HepG2 (cell line): ENCODE measurements around the gene AHCYL1. TPM values are rescaled to one million over a fixed set of nuclear protein-coding genes. Genes with fewer than 3 reads are reported as not detected.

Experiments
- FOXA3 ChIP-seq: IDR thresholded peaks from 2 replicates; pipeline ENCODE4 v1.6.1; 2016; ENCODE audit warnings: missing genetic modification reagents, missing compliant biosample characterization
- GATAD2A ChIP-seq: IDR thresholded peaks from 2 replicates; pipeline ENCODE4 v1.6.1; 2016
- HMG20A ChIP-seq: IDR thresholded peaks from 2 replicates; pipeline ENCODE4 v1.6.1; 2016; ENCODE audit warnings: borderline replicate concordance
- MTA3 ChIP-seq: sonication (generic); formaldehyde crosslinking; IDR thresholded peaks from 2 replicates; pipeline ENCODE4 v1.4.0; 2020; ENCODE audit warnings: missing genetic modification reagents
- NR2F2 ChIP-seq: IDR thresholded peaks from 2 replicates; pipeline ENCODE4 v1.6.1; 2012; ENCODE audit warnings: low read depth, inconsistent platforms, borderline replicate concordance
- PHF21A ChIP-seq: sonication (generic); formaldehyde crosslinking; IDR thresholded peaks from 2 replicates; pipeline ENCODE4 v1.5.0; 2020; ENCODE audit warnings: mild to moderate bottlenecking, missing genetic modification reagents
- RBM22 ChIP-seq: fragments of 200-400 bp; formaldehyde crosslinking; optimal IDR thresholded peaks from 2 replicates; pipeline ENCODE3; 2017; ENCODE audit warnings: mild to moderate bottlenecking, low read length, moderate library complexity
- RFX1 ChIP-seq: fragments of 450-650 bp; IDR thresholded peaks from 2 replicates; pipeline ENCODE4 v1.6.1; 2017
- SOX13 ChIP-seq, 3 experiments: fragments of 450-650 bp in 1 of 3; sonication (generic) in 1 of 3; formaldehyde crosslinking in 1 of 3; IDR thresholded peaks in 2 of 3; conservative IDR thresholded peaks in 1 of 3; 2 replicates each; pipeline versions ENCODE4 v1.5.0 to v1.6.1; 2016 to 2020; ENCODE audit warnings: antibody characterized with exemption in 1 of 3, mild to moderate bottlenecking in 1 of 3, missing compliant biosample characterization in 1 of 3, missing genetic modification reagents in 1 of 3, moderate library complexity in 1 of 3
- TAF1 ChIP-seq: sonication (generic); formaldehyde crosslinking; IDR thresholded peaks from 2 replicates; pipeline ENCODE4 v1.4.0; 2020; ENCODE audit warnings: missing genetic modification reagents
- TCF7L2 ChIP-seq: IDR thresholded peaks from 2 replicates; pipeline ENCODE4 v1.6.1; 2011; ENCODE audit warnings: mild to moderate bottlenecking, low read depth, low read length, moderate library complexity
- ZNF225 ChIP-seq: sonication (generic); formaldehyde crosslinking; IDR thresholded peaks from 2 replicates; pipeline ENCODE4 v1.4.0; 2020; ENCODE audit warnings: mild to moderate bottlenecking, missing genetic modification reagents
- polyA plus RNA-seq, 8 experiments: library from polyadenylated mRNA; depleted of rRNA in 3 of 8; stranded (reverse) in 7 of 8; unstranded in 1 of 8; fragments of >200 nt; fragmentation: Illumina TruSeq in 4 of 8; extraction: Trizol in 4 of 8; gene quantifications; 2 replicates each; pipeline versions ENCODE4 v1.2.1 to v1.2.3, GENCODE V29; 2011 to 2016; ENCODE audit warnings: low read depth in 4 of 8, missing spikeins in 1 of 8, mixed read lengths in 1 of 8; ENCODE audit not compliant: insufficient read depth in 1 of 8
- total RNA-seq, 5 experiments: library from RNA; depleted of rRNA; stranded (reverse); fragments of >200 nt; fragmentation: Illumina TruSeq; extraction: Trizol; gene quantifications; 2 replicates each; pipeline ENCODE4 v1.2.3, GENCODE V29; 2016; ENCODE audit warnings: low read depth in 1 of 5
- TF ChIP-seq, protein P1 (sequence below): IDR thresholded peaks from 2 replicates; pipeline ENCODE4 v1.6.1; 2016
- TF ChIP-seq, protein P2 (sequence below): sonication (generic); formaldehyde crosslinking; IDR thresholded peaks from 2 replicates; pipeline ENCODE4; 2020; ENCODE audit warnings: missing genetic modification reagents, mild to moderate bottlenecking, borderline replicate concordance
- TF ChIP-seq, protein P3 (sequence below): sonication (generic); formaldehyde crosslinking; IDR thresholded peaks from 2 replicates; pipeline ENCODE4 v1.4.0; 2020; ENCODE audit warnings: mild to moderate bottlenecking, low read depth, missing genetic modification reagents
- TF ChIP-seq, protein P4 (sequence below): sonication (generic); formaldehyde crosslinking; IDR thresholded peaks from 2 replicates; pipeline ENCODE4 v1.4.0; 2020; ENCODE audit warnings: missing genetic modification reagents, mild to moderate bottlenecking, borderline replicate concordance
- TF ChIP-seq, protein P5 (sequence below), 2 experiments: fragments of 450-650 bp in 1 of 2; sonication (generic) in 1 of 2; formaldehyde crosslinking; IDR thresholded peaks; 2 replicates each; pipeline versions ENCODE4 v1.5.0 to v1.8.0; 2020 to 2022; ENCODE audit warnings: mild to moderate bottlenecking in 1 of 2, missing genetic modification reagents in 1 of 2
- TF ChIP-seq, protein P6 (sequence below), 2 experiments: IDR thresholded peaks; 2 replicates each; pipeline ENCODE4 v1.6.1; 2011 to 2012; ENCODE audit warnings: low read length in 2 of 2, borderline replicate concordance in 1 of 2, low read depth in 1 of 2, mild to moderate bottlenecking in 1 of 2, moderate library complexity in 1 of 2

The AHCYL1 gene
- total and polyA plus RNA-seq, 2 of the 13 experiments (the other 11 are each of a cell fraction or from before 2014, with no cell fraction given) = 40.9 to 76.3 TPM

DNA sequence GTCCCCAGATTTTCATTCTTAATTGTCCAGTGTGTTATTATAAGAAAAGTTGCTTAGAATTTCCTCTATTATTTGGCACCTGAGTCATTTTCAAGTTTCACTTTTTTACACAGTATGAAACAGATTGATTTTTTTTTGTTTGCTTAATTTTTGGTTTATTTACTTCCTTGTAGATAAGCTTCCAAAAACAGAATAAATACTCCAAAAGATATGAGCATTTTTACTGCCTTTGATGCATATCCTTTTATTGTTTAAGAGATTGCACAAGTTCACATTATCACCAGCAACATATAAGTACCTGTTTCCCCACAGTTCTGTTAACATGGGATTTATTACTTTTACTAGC, 36.3 kb upstream of the AHCYL1 start (continued):
- TF ChIP-seq GATAD2A (CRISPR knock-in tag) (peak; percentile 72; the same call in 1 of the 2 replicates), TCF7L2 (peak; percentile 73), ZNF225 (CRISPR knock-in tag) (no peak), RFX1 (no peak), HMG20A (peak; percentile 62; the same call in 1 of the 2 replicates), NR2F2 (peak; percentile 35; the same call in 1 of the 2 replicates), MTA3 (no peak), TAF1 (CRISPR knock-in tag) (no peak), RBM22 (no peak), SOX13 (IDR thresholded peaks at IDR 0.05) (peak; percentile 46; the same call in 1 of the 2 replicates), SOX13 (CRISPR knock-in tag; conservative IDR thresholded peaks at IDR 0.05 in 1 of 2, IDR thresholded peaks at IDR 0.05 in 1 of 2) (peak in 1 of 2 experiments; percentile 92; a peak in 2 of 4 replicates), FOXA3 (CRISPR knock-in tag) (peak; percentile 75), PHF21A (CRISPR knock-in tag) (no peak)
- TF ChIP-seq, protein P1, sequence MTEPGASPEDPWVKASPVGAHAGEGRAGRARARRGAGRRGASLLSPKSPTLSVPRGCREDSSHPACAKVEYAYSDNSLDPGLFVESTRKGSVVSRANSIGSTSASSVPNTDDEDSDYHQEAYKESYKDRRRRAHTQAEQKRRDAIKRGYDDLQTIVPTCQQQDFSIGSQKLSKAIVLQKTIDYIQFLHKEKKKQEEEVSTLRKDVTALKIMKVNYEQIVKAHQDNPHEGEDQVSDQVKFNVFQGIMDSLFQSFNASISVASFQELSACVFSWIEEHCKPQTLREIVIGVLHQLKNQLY (CRISPR knock-in tag) = peak; percentile 16; the same call in 1 of the 2 replicates
- TF ChIP-seq, protein P2, sequence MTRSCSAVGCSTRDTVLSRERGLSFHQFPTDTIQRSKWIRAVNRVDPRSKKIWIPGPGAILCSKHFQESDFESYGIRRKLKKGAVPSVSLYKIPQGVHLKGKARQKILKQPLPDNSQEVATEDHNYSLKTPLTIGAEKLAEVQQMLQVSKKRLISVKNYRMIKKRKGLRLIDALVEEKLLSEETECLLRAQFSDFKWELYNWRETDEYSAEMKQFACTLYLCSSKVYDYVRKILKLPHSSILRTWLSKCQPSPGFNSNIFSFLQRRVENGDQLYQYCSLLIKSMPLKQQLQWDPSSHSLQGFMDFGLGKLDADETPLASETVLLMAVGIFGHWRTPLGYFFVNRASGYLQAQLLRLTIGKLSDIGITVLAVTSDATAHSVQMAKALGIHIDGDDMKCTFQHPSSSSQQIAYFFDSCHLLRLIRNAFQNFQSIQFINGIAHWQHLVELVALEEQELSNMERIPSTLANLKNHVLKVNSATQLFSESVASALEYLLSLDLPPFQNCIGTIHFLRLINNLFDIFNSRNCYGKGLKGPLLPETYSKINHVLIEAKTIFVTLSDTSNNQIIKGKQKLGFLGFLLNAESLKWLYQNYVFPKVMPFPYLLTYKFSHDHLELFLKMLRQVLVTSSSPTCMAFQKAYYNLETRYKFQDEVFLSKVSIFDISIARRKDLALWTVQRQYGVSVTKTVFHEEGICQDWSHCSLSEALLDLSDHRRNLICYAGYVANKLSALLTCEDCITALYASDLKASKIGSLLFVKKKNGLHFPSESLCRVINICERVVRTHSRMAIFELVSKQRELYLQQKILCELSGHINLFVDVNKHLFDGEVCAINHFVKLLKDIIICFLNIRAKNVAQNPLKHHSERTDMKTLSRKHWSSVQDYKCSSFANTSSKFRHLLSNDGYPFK (CRISPR knock-in tag) = no peak
- TF ChIP-seq, protein P3, sequence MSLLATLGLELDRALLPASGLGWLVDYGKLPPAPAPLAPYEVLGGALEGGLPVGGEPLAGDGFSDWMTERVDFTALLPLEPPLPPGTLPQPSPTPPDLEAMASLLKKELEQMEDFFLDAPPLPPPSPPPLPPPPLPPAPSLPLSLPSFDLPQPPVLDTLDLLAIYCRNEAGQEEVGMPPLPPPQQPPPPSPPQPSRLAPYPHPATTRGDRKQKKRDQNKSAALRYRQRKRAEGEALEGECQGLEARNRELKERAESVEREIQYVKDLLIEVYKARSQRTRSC (CRISPR knock-in tag) = no peak
- TF ChIP-seq, protein P4, sequence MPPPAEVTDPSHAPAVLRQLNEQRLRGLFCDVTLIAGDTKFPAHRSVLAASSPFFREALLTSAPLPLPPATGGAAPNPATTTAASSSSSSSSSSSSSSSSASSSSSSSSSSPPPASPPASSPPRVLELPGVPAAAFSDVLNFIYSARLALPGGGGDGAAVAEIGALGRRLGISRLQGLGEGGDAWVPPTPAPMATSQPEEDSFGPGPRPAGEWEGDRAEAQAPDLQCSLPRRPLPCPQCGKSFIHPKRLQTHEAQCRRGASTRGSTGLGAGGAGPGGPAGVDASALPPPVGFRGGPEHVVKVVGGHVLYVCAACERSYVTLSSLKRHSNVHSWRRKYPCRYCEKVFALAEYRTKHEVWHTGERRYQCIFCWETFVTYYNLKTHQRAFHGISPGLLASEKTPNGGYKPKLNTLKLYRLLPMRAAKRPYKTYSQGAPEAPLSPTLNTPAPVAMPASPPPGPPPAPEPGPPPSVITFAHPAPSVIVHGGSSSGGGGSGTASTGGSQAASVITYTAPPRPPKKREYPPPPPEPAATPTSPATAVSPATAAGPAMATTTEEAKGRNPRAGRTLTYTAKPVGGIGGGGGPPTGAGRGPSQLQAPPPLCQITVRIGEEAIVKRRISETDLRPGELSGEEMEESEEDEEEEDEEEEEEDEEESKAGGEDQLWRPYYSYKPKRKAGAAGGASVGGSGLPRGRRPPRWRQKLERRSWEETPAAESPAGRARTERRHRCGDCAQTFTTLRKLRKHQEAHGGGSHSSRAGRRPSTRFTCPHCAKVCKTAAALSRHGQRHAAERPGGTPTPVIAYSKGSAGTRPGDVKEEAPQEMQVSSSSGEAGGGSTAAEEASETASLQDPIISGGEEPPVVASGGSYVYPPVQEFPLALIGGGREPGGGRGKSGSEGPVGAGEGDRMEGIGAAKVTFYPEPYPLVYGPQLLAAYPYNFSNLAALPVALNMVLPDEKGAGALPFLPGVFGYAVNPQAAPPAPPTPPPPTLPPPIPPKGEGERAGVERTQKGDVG (CRISPR knock-in tag) = no peak
- TF ChIP-seq, protein P5, sequence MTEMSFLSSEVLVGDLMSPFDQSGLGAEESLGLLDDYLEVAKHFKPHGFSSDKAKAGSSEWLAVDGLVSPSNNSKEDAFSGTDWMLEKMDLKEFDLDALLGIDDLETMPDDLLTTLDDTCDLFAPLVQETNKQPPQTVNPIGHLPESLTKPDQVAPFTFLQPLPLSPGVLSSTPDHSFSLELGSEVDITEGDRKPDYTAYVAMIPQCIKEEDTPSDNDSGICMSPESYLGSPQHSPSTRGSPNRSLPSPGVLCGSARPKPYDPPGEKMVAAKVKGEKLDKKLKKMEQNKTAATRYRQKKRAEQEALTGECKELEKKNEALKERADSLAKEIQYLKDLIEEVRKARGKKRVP (CRISPR knock-in tag; IDR thresholded peaks at IDR 0.05) = 0 out of 4 replicates have a peak, but pooled peaks of 1 of the 2 experiments have one; percentile 24
- TF ChIP-seq, protein P6, sequence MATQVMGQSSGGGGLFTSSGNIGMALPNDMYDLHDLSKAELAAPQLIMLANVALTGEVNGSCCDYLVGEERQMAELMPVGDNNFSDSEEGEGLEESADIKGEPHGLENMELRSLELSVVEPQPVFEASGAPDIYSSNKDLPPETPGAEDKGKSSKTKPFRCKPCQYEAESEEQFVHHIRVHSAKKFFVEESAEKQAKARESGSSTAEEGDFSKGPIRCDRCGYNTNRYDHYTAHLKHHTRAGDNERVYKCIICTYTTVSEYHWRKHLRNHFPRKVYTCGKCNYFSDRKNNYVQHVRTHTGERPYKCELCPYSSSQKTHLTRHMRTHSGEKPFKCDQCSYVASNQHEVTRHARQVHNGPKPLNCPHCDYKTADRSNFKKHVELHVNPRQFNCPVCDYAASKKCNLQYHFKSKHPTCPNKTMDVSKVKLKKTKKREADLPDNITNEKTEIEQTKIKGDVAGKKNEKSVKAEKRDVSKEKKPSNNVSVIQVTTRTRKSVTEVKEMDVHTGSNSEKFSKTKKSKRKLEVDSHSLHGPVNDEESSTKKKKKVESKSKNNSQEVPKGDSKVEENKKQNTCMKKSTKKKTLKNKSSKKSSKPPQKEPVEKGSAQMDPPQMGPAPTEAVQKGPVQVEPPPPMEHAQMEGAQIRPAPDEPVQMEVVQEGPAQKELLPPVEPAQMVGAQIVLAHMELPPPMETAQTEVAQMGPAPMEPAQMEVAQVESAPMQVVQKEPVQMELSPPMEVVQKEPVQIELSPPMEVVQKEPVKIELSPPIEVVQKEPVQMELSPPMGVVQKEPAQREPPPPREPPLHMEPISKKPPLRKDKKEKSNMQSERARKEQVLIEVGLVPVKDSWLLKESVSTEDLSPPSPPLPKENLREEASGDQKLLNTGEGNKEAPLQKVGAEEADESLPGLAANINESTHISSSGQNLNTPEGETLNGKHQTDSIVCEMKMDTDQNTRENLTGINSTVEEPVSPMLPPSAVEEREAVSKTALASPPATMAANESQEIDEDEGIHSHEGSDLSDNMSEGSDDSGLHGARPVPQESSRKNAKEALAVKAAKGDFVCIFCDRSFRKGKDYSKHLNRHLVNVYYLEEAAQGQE (IDR thresholded peaks at IDR 0.05; ENCODE audit: borderline replicate concordance in 1 of 2, low read depth in 1 of 2, low read length in 2 of 2) = no peak
